ENCODE measurements around the gene HIGD2A.

GRCh38 chr5:176381423-176381822, 7.1 kb upstream of the HIGD2A start:
- TF ChIP-seq CTCF (conservative IDR thresholded peaks at IDR 0.05) (no peak), EZH2 (IDR thresholded peaks at IDR 0.05; ENCODE audit: low read depth) (no peak)
